Epithelial cell of proximal tubule (primary cell): Measurements from ENCODE around the gene NR3C1. TPM values are rescaled to one million over a fixed set of nuclear protein-coding genes. Genes with fewer than 3 reads are reported as not detected.

ENCODE experiments used
- DNase-seq: peaks from one replicate; pipeline ENCODE4 v3.0.0-alpha.2; 2011; ENCODE audit warnings: low read depth
- H3K4me3 ChIP-seq: 2 replicates; pipeline ENCODE4 v1.5.1; 2011; ENCODE audit warnings: low read depth, mild to moderate bottlenecking, low read length
- CTCF ChIP-seq: conservative IDR thresholded peaks from 2 replicates; pipeline ENCODE4 v1.5.1; 2012; ENCODE audit warnings: low read depth, mild to moderate bottlenecking, low read length
- total RNA-seq: library from RNA; depleted of rRNA; stranded (reverse); fragments of >200 nt; gene quantifications from 2 replicates; pipeline ENCODE4 v1.2.3, GENCODE V29; 2015

Gene NR3C1
- total RNA-seq, 1 donor from 2014 or later = 14.6 TPM

GRCh38 chr5:143364061-143364460 lies 39.4 kb downstream of the NR3C1 start:
- DNase-seq = no peak
- no peak overlapping the region for H3K4me3 ChIP-seq
- TF ChIP-seq CTCF = no peak

- DNase-seq = no peak
- no peak for TF ChIP-seq CTCF
- no peak overlapping the region for H3K4me3 ChIP-seq
These were observed 40.7 kb downstream of the NR3C1 start for GRCh38 chr5:143362664-143363227.

- no peak for DNase-seq
- TF ChIP-seq CTCF = no peak
- no peak overlapping the region for H3K4me3 ChIP-seq
These were observed 42.0 kb downstream of the NR3C1 start for GRCh38 chr5:143361438-143361837.

GRCh38 chr5:143360755-143361154 lies 42.7 kb downstream of the NR3C1 start:
- DNase-seq = no peak
- TF ChIP-seq CTCF = no peak

GRCh38 chr5:143359869-143360268 lies 43.6 kb downstream of the NR3C1 start:
- no peak for DNase-seq

More at GRCh38 chr5:143360755-143361154, 42.7 kb downstream of the NR3C1 start:
- no peak overlapping the region for H3K4me3 ChIP-seq

GRCh38 chr5:143356855-143357583 lies 46.5 kb downstream of the NR3C1 start:
- DNase-seq = no peak
- H3K4me3 ChIP-seq = no peak overlapping the region
- no peak for TF ChIP-seq CTCF

More at GRCh38 chr5:143359869-143360268, 43.6 kb downstream of the NR3C1 start:
- H3K4me3 ChIP-seq = no peak overlapping the region
- TF ChIP-seq CTCF = no peak

- no peak overlapping the region for H3K4me3 ChIP-seq
- TF ChIP-seq CTCF = no peak
These were observed 47.8 kb downstream of the NR3C1 start for GRCh38 chr5:143355710-143356109.

More at GRCh38 chr5:143355710-143356109, 47.8 kb downstream of the NR3C1 start:
- DNase-seq = peak; percentile 78
